NCI-H1436 treated with DMSO at 0.1 percent for 48 hours (cell line): ENCODE measurements around the gene RAPGEF5.
"Not testable (repeated sequence)": the region's sequence is repeated elsewhere in the genome, so short reads cannot be mapped to it uniquely, and the experiment has no call there.

Experiments
- DNase-seq: peaks from one replicate; lab custom pipeline; 2025; lab: John Stamatoyannopoulos, UW

Gene RAPGEF5

GRCh38 chr7:22117222-22117621, 239.7 kb downstream of the RAPGEF5 start:
- no peak for DNase-seq

GRCh38 chr7:22116451-22117030, 240.4 kb downstream of the RAPGEF5 start:
- no peak for DNase-seq

- no peak for DNase-seq
Measured at GRCh38 chr7:22115689-22116088, 241.3 kb downstream of the RAPGEF5 start.

GRCh38 chr7:22114440-22114981, 242.4 kb downstream of the RAPGEF5 start:
- no peak for DNase-seq

GRCh38 chr7:22113041-22113440, 243.9 kb downstream of the RAPGEF5 start:
- no peak for DNase-seq

GRCh38 chr7:22111661-22112060, 245.3 kb downstream of the RAPGEF5 start:
- no peak for DNase-seq

GRCh38 chr7:22110881-22111280, 246.1 kb downstream of the RAPGEF5 start:
- no peak for DNase-seq

GRCh38 chr7:22110227-22110839, 246.6 kb downstream of the RAPGEF5 start:
- peak; percentile 39 for DNase-seq

GRCh38 chr7:22109761-22110160, 247.2 kb downstream of the RAPGEF5 start:
- no peak for DNase-seq

GRCh38 chr7:22108151-22108845, 248.7 kb downstream of the RAPGEF5 start:
- DNase-seq, result no peak

GRCh38 chr7:22105550-22105949, 251.4 kb downstream of the RAPGEF5 start:
- DNase-seq, result no peak

GRCh38 chr7:22094413-22095342, 262.3 kb downstream of the RAPGEF5 start:
- no peak for DNase-seq

GRCh38 chr7:22093936-22094335, 263.0 kb downstream of the RAPGEF5 start:
- DNase-seq, result no peak

- no peak for DNase-seq
Measured at GRCh38 chr7:22093001-22093400, 264.0 kb downstream of the RAPGEF5 start.

- not testable (repeated sequence) for DNase-seq
Measured at GRCh38 chr7:22090958-22091525, 265.9 kb downstream of the RAPGEF5 start.

GRCh38 chr7:22090512-22090911, 266.4 kb downstream of the RAPGEF5 start:
- no peak for DNase-seq

GRCh38 chr7:22090107-22090506, 266.8 kb downstream of the RAPGEF5 start:
- no peak for DNase-seq

GRCh38 chr7:22088827-22089226, 268.1 kb downstream of the RAPGEF5 start:
- DNase-seq, result no peak

- no peak for DNase-seq
Measured at GRCh38 chr7:22087861-22088260, 269.1 kb downstream of the RAPGEF5 start.

GRCh38 chr7:22083704-22084240, 273.2 kb downstream of the RAPGEF5 start:
- no peak for DNase-seq
